ENCODE results near the gene GLT1D1.

The GLT1D1 gene

GRCh38 chr12:128929057-128929456 lies 75.8 kb downstream of the GLT1D1 start:
- no peak for TF ChIP-seq CTCF (conservative IDR thresholded peaks at IDR 0.05)
- no peak overlapping the region for H3K27ac ChIP-seq

GRCh38 chr12:128930606-128931005 lies 77.3 kb downstream of the GLT1D1 start:
- no peak for TF ChIP-seq CTCF (conservative IDR thresholded peaks at IDR 0.05)
- H3K27ac ChIP-seq: no peak overlapping the region

GRCh38 chr12:128932521-128932920 lies 79.2 kb downstream of the GLT1D1 start:
- no peak for TF ChIP-seq CTCF (conservative IDR thresholded peaks at IDR 0.05)
- H3K27ac ChIP-seq: no peak overlapping the region

GRCh38 chr12:128933039-128933438 lies 79.8 kb downstream of the GLT1D1 start:
- no peak for TF ChIP-seq CTCF (conservative IDR thresholded peaks at IDR 0.05)

GRCh38 chr12:128933926-128934325 lies 80.6 kb downstream of the GLT1D1 start:
- no peak for TF ChIP-seq CTCF (conservative IDR thresholded peaks at IDR 0.05)
- no peak overlapping the region for H3K27ac ChIP-seq

More at GRCh38 chr12:128933039-128933438, 79.8 kb downstream of the GLT1D1 start:
- H3K27ac ChIP-seq: no peak overlapping the region

GRCh38 chr12:128938886-128939285 lies 85.6 kb downstream of the GLT1D1 start:
- no peak for TF ChIP-seq CTCF (conservative IDR thresholded peaks at IDR 0.05)
- H3K27ac ChIP-seq: no peak overlapping the region

GRCh38 chr12:128940090-128940888 lies 87.0 kb downstream of the GLT1D1 start:
- no peak overlapping the region for H3K27ac ChIP-seq

More at GRCh38 chr12:128940090-128940888, 87.0 kb downstream of the GLT1D1 start:
- TF ChIP-seq CTCF (conservative IDR thresholded peaks at IDR 0.05): no peak

Measured in VCaP (cell line).